BLaER1 (cell line): ENCODE measurements around the gene CFAP157.

Source experiments
- H3K27ac ChIP-seq: shearing (Covaris generic); formaldehyde crosslinking; 2 replicates; pipeline ENCODE4 v1.8.1; 2022
- H3K27me3 ChIP-seq: shearing (Covaris generic); formaldehyde crosslinking; 2 replicates; pipeline ENCODE4 v1.8.1; 2022
- H3K36me3 ChIP-seq: shearing (Covaris generic); formaldehyde crosslinking; 2 replicates; pipeline ENCODE4 v1.8.1; 2022
- H3K4me1 ChIP-seq: shearing (Covaris generic); formaldehyde crosslinking; 2 replicates; pipeline ENCODE4 v1.8.1; 2022
- H3K4me2 ChIP-seq: shearing (Covaris generic); formaldehyde crosslinking; 2 replicates; pipeline ENCODE4 v1.8.1; 2022
- H3K4me3 ChIP-seq: shearing (Covaris generic); formaldehyde crosslinking; 2 replicates; pipeline ENCODE4 v1.8.1; 2022
- H3K9ac ChIP-seq: shearing (Covaris generic); formaldehyde crosslinking; 2 replicates; pipeline ENCODE4 v1.8.1; 2022
- H3K9me3 ChIP-seq: shearing (Covaris generic); formaldehyde crosslinking; 2 replicates; pipeline ENCODE4 v1.8.1; 2022
- H4K20me1 ChIP-seq: shearing (Covaris generic); formaldehyde crosslinking; 2 replicates; pipeline ENCODE4 v1.8.1; 2022
- Cebpa-rat ChIP-seq: shearing (Covaris generic); IDR thresholded peaks from 2 replicates; pipeline ENCODE4 v1.8.1; 2022

The CFAP157 gene

DNA sequence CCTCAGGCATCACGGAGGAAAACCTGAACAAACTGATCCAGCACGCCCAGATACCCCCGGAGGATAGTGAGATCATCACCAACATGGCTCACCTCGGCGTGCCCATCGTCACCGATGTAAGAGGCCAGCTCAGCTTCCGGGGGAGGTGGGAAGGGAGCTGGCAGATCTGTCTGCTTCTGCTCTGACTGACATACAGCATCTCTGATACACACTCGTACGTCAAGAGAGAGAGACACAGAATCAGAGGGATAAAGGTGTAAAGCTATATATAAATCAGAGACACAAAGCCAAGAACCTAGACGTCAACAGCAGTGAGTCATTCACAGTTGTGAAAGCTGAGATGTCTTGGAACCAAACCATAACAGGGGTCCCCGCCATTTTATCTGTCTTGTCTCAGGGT, 30.1 kb upstream of the CFAP157 start:
- H3K4me2 ChIP-seq: no peak overlapping the region
- H3K4me3 ChIP-seq: no peak overlapping the region
- no peaks in the 10 kb centered on the region for H3K9me3 ChIP-seq
- H4K20me1 ChIP-seq: no peaks in the 10 kb centered on the region
- peaks cover 20% of the 10 kb centered on the region for H3K4me1 ChIP-seq
- no peak overlapping the region for H3K27ac ChIP-seq
- no peak overlapping the region for H3K9ac ChIP-seq
- H3K36me3 ChIP-seq: peaks cover 61% of the 10 kb centered on the region; the same call in 1 of the 2 replicates
- no peak for TF ChIP-seq Cebpa-rat
- H3K27me3 ChIP-seq: no peaks in the 10 kb centered on the region

DNA sequence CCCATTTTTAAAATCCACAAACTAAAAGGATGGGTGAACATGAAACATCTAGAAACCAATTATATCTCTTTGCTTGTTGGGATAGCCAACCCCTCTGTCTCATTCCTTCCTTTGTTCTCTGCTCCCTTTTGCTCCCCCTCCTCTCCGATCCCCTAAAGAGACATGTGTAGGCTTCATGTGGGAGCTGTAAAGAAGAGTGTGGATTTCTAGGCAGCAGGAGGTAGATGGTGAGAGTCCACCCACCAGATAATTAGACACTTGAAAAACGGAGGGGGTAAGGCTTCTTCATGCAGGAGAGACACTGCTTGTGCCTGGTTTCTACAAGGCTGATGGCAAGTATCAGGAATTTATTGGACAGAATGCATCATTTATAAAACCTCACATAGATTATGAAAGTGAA, 27.3 kb upstream of the CFAP157 start:
- Histone ChIP-seq H3K27me3 (no peaks in the 10 kb centered on the region), H3K4me2 (no peak overlapping the region), H3K9ac (no peak overlapping the region), H3K4me1 (peaks cover 17% of the 10 kb centered on the region), H3K36me3 (peaks cover 70% of the 10 kb centered on the region; the same call in 1 of the 2 replicates), H4K20me1 (no peaks in the 10 kb centered on the region), H3K4me3 (no peak overlapping the region), H3K9me3 (no peaks in the 10 kb centered on the region), H3K27ac (no peak overlapping the region)
- TF ChIP-seq Cebpa-rat: no peak

DNA sequence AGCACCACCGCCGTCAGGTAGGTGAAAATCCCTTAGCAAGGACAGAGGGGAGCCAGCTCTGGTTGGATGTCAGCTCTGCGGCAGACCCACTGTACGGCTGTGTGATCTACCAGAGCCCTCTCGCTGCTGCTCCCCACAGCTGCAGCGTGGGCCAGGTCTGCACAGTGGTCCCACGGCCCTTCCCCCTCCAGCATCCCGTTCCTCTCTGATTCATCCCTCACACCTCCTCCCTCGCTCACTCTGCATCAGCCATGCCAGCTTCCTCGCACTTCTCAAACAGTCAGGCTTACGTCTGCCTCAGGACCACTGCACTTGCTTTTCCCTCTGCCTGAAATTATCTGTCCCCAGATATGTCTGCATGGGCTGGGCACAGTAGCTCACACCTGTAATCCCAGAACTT, 26.6 kb upstream of the CFAP157 start:
- H3K27ac ChIP-seq: no peak overlapping the region

GRCh38 chr9:127680846-127681245, 25.9 kb upstream of the CFAP157 start:
- peak overlapping the region; percentile 31 for H3K4me2 ChIP-seq
- no peaks in the 10 kb centered on the region for H4K20me1 ChIP-seq
- H3K9ac ChIP-seq: no peak overlapping the region
- H3K9me3 ChIP-seq: no peaks in the 10 kb centered on the region
- TF ChIP-seq Cebpa-rat: no peak
- H3K27me3 ChIP-seq: no peaks in the 10 kb centered on the region
- no peak overlapping the region for H3K4me3 ChIP-seq
- no peak overlapping the region for H3K27ac ChIP-seq
- peaks cover 65% of the 10 kb centered on the region; the same call in 1 of the 2 replicates for H3K36me3 ChIP-seq
- H3K4me1 ChIP-seq: peaks cover 10% of the 10 kb centered on the region; the same call in 1 of the 2 replicates

More for the DNA sequence above, 26.6 kb upstream of the CFAP157 start:
- Histone ChIP-seq H3K36me3 (peaks cover 70% of the 10 kb centered on the region; the same call in 1 of the 2 replicates), H3K9ac (no peak overlapping the region), H3K4me2 (no peak overlapping the region), H3K4me3 (no peak overlapping the region), H3K9me3 (no peaks in the 10 kb centered on the region), H3K4me1 (peaks cover 10% of the 10 kb centered on the region; the same call in 1 of the 2 replicates), H3K27me3 (no peaks in the 10 kb centered on the region), H4K20me1 (no peaks in the 10 kb centered on the region)
- TF ChIP-seq Cebpa-rat: no peak

DNA sequence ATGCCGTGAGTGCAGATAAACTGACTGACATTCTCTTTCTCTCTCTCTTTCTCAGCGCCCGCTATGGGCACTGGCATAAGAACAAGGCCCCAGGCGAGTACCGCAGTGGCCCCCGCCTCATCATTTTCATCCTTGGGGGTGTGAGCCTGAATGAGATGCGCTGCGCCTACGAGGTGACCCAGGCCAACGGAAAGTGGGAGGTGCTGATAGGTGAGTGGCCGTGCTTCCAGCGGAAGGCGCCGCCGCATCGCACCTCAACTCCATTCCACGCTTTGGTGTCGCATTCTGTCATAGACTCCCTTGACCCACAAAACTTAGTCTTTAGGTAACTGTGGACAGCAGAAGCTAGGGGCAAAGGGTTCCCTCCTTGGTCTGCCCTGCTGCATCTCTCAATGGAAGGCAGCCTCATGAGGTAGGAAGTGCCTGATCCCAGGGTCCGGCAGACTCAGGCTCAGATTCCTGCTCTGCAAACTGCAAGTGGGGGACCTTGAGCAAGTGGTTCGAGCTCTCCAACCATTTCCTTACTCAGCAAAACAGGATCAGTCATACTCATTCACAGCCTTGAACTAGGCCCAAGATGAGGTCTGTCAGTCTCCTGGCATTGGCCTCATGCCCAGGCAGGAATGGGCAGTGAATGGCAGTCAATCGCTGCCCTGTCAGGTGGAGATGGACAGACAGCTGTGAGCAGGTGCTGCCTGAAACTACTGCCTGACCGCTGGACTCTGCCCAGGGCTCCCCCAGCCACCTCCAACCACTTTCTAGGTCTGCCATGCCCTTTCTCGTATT, 24.2 kb upstream of the CFAP157 start:
- peaks cover 59% of the 10 kb centered on the region; the same call in 1 of the 2 replicates for H3K36me3 ChIP-seq
- H3K4me3 ChIP-seq: no peak overlapping the region
- no peak for TF ChIP-seq Cebpa-rat
- no peaks in the 10 kb centered on the region for H3K27me3 ChIP-seq
- peaks cover 10% of the 10 kb centered on the region; the same call in 1 of the 2 replicates for H3K4me1 ChIP-seq
- no peaks in the 10 kb centered on the region for H4K20me1 ChIP-seq
- H3K27ac ChIP-seq: no peak overlapping the region
- no peaks in the 10 kb centered on the region for H3K9me3 ChIP-seq
- no peak overlapping the region for H3K9ac ChIP-seq
- H3K4me2 ChIP-seq: no peak overlapping the region

- H3K27ac ChIP-seq: no peak overlapping the region
- no peaks in the 10 kb centered on the region for H3K27me3 ChIP-seq
- no peak for TF ChIP-seq Cebpa-rat
- H3K4me1 ChIP-seq: peaks cover 10% of the 10 kb centered on the region; the same call in 1 of the 2 replicates
- H3K9me3 ChIP-seq: no peaks in the 10 kb centered on the region
- peaks cover 61% of the 10 kb centered on the region; the same call in 1 of the 2 replicates for H3K36me3 ChIP-seq
- H4K20me1 ChIP-seq: no peaks in the 10 kb centered on the region
- no peak overlapping the region for H3K4me3 ChIP-seq
- H3K4me2 ChIP-seq: no peak overlapping the region
- H3K9ac ChIP-seq: no peak overlapping the region
These were observed 23.1 kb upstream of the CFAP157 start for GRCh38 chr9:127683723-127684122.

- Histone ChIP-seq H3K9ac (no peak overlapping the region), H3K27me3 (no peaks in the 10 kb centered on the region), H3K27ac (no peak overlapping the region), H3K4me1 (peaks cover 10% of the 10 kb centered on the region; the same call in 1 of the 2 replicates), H3K4me2 (no peak overlapping the region), H4K20me1 (no peaks in the 10 kb centered on the region), H3K4me3 (no peak overlapping the region), H3K9me3 (peaks cover 5% of the 10 kb centered on the region; the same call in 1 of the 2 replicates), H3K36me3 (peaks cover 65% of the 10 kb centered on the region)
- no peak for TF ChIP-seq Cebpa-rat
These were observed 22.2 kb upstream of the CFAP157 start for GRCh38 chr9:127684576-127684975.

DNA sequence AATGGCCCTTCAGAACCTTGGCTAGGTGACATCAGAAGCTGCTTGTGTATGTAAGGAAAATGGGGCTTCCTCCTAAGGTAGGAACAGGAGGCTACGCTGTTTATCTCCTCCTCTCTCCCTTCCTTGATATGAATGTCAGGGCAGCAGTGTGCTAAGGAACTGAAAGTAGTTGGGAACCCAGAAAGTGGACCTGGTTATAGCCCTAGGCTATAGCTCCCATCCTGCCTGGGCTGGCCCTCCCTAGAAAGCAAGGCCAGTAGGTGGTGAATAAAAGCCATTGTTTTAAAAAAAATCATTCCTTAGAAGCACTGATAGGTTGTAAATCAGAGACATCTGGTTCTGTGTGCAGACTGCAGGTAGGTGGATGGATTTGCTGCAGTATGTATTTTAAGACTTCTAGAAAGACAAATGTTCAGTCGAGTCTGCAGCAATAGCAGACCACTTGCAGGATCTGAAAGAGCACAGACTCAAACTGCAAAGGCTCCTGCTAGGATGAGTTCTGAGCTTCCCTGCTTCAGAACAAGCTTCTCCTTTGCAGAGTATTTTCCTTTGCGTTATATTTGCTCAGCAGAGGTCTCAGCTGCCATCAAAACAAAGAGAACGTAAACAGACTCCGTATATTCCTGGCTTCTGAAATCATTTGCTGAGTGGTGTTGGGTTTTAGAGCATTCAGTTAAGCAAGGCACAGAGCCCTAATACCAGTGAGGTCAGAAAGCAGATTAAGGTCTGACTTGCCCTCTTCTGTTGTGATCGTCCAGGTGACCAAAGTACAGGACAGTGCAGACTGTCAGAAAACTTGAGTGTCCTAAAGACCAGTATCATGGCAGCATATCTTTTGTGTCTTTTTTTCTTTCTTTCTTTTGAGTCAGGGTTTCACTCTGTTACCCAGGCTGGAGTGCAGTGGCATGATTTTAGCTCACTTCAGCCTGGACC, 20.1 kb upstream of the CFAP157 start:
- TF ChIP-seq Cebpa-rat: no peak
- Histone ChIP-seq H3K4me3 (no peak overlapping the region), H3K9me3 (peaks cover 11% of the 10 kb centered on the region; the same call in 1 of the 2 replicates), H3K27ac (no peak overlapping the region), H3K27me3 (no peaks in the 10 kb centered on the region), H3K9ac (no peak overlapping the region), H3K4me2 (no peak overlapping the region), H3K36me3 (peaks cover 65% of the 10 kb centered on the region), H3K4me1 (no peaks in the 10 kb centered on the region), H4K20me1 (no peaks in the 10 kb centered on the region)

DNA sequence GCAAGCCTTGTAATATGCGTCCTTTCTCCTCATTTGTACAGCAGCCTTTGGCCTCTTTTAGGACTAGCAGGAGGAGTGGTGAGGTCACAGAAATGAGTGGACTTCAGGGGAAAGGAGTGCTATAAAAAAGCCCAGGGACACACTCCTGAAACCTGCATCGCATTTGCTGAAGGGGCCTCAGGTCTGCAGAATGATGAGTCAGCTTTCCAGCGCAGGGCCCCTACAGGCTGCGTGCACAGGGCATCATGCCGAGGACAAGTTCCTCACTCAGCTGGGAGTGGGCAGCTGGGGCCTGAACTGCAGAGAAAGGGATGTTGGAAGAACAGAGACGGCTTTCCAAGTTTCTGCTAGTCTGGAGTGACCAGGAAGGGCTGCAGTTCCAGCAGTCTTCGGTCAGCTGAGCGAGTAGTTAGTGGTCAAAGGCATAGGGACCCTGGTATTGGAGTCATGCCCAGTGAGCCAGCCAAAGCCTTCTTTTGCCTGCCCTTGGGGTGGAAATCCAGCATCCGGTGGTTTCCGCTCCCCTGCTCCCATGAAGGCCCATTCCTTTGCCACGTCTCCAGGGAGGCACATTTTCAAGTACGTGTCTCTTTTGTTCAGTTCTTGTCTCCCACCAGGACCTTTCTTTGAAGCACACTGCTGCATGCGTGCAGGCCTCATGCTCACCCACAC, 17.3 kb upstream of the CFAP157 start:
- Histone ChIP-seq H3K27me3 (no peaks in the 10 kb centered on the region), H3K4me3 (no peak overlapping the region), H3K4me2 (no peak overlapping the region), H3K36me3 (peaks cover 60% of the 10 kb centered on the region), H3K27ac (no peak overlapping the region), H3K9me3 (peaks cover 11% of the 10 kb centered on the region; the same call in 1 of the 2 replicates), H4K20me1 (no peaks in the 10 kb centered on the region), H3K4me1 (no peaks in the 10 kb centered on the region), H3K9ac (no peak overlapping the region)
- no peak for TF ChIP-seq Cebpa-rat
